HepG2 (cell line): ENCODE data around the gene DUS1L. TPM values are rescaled to one million over a fixed set of nuclear protein-coding genes. Genes with fewer than 3 reads are reported as not detected.

ENCODE experiments used
- ZMYM3 ChIP-seq: sonication (generic); formaldehyde crosslinking; IDR thresholded peaks from 2 replicates; pipeline ENCODE4 v1.5.1; 2020; ENCODE audit warnings: mild to moderate bottlenecking, missing genetic modification reagents
- ZNF335 ChIP-seq: sonication (generic); formaldehyde crosslinking; IDR thresholded peaks from 2 replicates; pipeline ENCODE4 v1.4.0; 2020; ENCODE audit warnings: missing genetic modification reagents
- ZNF546 ChIP-seq: sonication (generic); formaldehyde crosslinking; conservative IDR thresholded peaks from 2 replicates; pipeline ENCODE4 v1.8.1; 2023; ENCODE audit warnings: mild to moderate bottlenecking, missing genetic modification reagents
- polyA plus RNA-seq, 8 experiments: library from polyadenylated mRNA; depleted of rRNA in 3 of 8; stranded (reverse) in 7 of 8; unstranded in 1 of 8; fragments of >200 nt; fragmentation: Illumina TruSeq in 4 of 8; extraction: Trizol in 4 of 8; gene quantifications; 2 replicates each; pipeline versions ENCODE4 v1.2.1 to v1.2.3, GENCODE V29; 2011 to 2016; ENCODE audit warnings: low read depth in 4 of 8, missing spikeins in 1 of 8, mixed read lengths in 1 of 8; ENCODE audit not compliant: insufficient read depth in 1 of 8
- total RNA-seq, 5 experiments: library from RNA; depleted of rRNA; stranded (reverse); fragments of >200 nt; fragmentation: Illumina TruSeq; extraction: Trizol; gene quantifications; 2 replicates each; pipeline ENCODE4 v1.2.3, GENCODE V29; 2016; ENCODE audit warnings: low read depth in 1 of 5
- TF ChIP-seq, protein P1 (sequence below): sonication (generic); formaldehyde crosslinking; IDR thresholded peaks from 2 replicates; pipeline ENCODE4 v1.5.0; 2020; ENCODE audit warnings: mild to moderate bottlenecking, missing genetic modification reagents, borderline replicate concordance
- TF ChIP-seq, protein P2 (sequence below): IDR thresholded peaks from 2 replicates; pipeline ENCODE4 v1.6.1; 2016; ENCODE audit warnings: missing compliant biosample characterization, missing genetic modification reagents, borderline replicate concordance
- TF ChIP-seq, protein P3 (sequence below): sonication (generic); formaldehyde crosslinking; IDR thresholded peaks from 2 replicates; pipeline ENCODE4 v1.4.0; 2020; ENCODE audit warnings: missing genetic modification reagents
- TF ChIP-seq, protein P4 (sequence below): sonication (generic); formaldehyde crosslinking; IDR thresholded peaks from 2 replicates; pipeline ENCODE4 v1.5.1; 2020; ENCODE audit warnings: mild to moderate bottlenecking, missing genetic modification reagents, moderate library complexity

DUS1L gene
- total and polyA plus RNA-seq, 2 of the 13 experiments (the other 11 are each of a cell fraction or from before 2014, with no cell fraction given) = 81.0 to 109 TPM

DNA sequence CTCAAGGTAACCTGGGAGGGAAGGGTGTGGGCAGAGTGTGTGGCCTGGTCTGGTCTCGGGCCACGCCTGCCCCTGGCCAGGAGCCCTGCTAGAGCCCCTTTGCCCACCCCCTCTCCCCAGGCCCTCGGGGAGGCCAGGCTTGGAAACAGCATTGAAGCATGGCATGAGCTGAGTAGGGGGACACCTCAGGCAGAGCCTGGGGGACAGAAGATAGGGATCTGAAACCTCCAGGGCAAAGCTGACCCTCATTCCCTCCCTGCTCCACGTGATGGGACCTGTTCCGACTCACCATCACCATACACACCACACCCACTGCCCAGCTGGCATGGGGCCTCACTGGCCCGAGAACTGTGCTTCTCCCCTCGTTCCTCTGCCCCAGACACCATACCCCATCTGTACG lies 16.5 kb downstream of the DUS1L start (continued):
- TF ChIP-seq, protein P1, sequence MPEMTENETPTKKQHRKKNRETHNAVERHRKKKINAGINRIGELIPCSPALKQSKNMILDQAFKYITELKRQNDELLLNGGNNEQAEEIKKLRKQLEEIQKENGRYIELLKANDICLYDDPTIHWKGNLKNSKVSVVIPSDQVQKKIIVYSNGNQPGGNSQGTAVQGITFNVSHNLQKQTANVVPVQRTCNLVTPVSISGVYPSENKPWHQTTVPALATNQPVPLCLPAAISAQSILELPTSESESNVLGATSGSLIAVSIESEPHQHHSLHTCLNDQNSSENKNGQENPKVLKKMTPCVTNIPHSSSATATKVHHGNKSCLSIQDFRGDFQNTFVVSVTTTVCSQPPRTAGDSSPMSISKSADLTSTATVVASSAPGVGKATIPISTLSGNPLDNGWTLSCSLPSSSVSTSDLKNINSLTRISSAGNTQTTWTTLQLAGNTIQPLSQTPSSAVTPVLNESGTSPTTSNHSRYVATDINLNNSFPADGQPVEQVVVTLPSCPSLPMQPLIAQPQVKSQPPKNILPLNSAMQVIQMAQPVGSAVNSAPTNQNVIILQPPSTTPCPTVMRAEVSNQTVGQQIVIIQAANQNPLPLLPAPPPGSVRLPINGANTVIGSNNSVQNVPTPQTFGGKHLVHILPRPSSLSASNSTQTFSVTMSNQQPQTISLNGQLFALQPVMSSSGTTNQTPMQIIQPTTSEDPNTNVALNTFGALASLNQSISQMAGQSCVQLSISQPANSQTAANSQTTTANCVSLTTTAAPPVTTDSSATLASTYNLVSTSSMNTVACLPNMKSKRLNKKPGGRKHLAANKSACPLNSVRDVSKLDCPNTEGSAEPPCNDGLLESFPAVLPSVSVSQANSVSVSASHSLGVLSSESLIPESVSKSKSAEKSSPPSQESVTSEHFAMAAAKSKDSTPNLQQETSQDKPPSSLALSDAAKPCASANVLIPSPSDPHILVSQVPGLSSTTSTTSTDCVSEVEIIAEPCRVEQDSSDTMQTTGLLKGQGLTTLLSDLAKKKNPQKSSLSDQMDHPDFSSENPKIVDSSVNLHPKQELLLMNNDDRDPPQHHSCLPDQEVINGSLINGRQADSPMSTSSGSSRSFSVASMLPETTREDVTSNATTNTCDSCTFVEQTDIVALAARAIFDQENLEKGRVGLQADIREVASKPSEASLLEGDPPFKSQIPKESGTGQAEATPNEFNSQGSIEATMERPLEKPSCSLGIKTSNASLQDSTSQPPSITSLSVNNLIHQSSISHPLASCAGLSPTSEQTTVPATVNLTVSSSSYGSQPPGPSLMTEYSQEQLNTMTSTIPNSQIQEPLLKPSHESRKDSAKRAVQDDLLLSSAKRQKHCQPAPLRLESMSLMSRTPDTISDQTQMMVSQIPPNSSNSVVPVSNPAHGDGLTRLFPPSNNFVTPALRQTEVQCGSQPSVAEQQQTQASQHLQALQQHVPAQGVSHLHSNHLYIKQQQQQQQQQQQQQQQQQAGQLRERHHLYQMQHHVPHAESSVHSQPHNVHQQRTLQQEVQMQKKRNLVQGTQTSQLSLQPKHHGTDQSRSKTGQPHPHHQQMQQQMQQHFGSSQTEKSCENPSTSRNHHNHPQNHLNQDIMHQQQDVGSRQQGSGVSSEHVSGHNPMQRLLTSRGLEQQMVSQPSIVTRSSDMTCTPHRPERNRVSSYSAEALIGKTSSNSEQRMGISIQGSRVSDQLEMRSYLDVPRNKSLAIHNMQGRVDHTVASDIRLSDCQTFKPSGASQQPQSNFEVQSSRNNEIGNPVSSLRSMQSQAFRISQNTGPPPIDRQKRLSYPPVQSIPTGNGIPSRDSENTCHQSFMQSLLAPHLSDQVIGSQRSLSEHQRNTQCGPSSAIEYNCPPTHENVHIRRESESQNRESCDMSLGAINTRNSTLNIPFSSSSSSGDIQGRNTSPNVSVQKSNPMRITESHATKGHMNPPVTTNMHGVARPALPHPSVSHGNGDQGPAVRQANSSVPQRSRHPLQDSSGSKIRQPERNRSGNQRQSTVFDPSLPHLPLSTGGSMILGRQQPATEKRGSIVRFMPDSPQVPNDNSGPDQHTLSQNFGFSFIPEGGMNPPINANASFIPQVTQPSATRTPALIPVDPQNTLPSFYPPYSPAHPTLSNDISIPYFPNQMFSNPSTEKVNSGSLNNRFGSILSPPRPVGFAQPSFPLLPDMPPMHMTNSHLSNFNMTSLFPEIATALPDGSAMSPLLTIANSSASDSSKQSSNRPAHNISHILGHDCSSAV = no peak
- TF ChIP-seq ZNF335 (CRISPR knock-in tag) (no peak), ZNF546 (CRISPR knock-in tag) (no peak), ZMYM3 (CRISPR knock-in tag) (no peak)
- TF ChIP-seq, protein P2, sequence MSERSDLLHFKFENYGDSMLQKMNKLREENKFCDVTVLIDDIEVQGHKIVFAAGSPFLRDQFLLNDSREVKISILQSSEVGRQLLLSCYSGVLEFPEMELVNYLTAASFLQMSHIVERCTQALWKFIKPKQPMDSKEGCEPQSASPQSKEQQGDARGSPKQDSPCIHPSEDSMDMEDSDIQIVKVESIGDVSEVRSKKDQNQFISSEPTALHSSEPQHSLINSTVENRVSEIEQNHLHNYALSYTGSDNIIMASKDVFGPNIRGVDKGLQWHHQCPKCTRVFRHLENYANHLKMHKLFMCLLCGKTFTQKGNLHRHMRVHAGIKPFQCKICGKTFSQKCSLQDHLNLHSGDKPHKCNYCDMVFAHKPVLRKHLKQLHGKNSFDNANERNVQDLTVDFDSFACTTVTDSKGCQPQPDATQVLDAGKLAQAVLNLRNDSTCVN (CRISPR knock-in tag) = no peak
- TF ChIP-seq, protein P3, sequence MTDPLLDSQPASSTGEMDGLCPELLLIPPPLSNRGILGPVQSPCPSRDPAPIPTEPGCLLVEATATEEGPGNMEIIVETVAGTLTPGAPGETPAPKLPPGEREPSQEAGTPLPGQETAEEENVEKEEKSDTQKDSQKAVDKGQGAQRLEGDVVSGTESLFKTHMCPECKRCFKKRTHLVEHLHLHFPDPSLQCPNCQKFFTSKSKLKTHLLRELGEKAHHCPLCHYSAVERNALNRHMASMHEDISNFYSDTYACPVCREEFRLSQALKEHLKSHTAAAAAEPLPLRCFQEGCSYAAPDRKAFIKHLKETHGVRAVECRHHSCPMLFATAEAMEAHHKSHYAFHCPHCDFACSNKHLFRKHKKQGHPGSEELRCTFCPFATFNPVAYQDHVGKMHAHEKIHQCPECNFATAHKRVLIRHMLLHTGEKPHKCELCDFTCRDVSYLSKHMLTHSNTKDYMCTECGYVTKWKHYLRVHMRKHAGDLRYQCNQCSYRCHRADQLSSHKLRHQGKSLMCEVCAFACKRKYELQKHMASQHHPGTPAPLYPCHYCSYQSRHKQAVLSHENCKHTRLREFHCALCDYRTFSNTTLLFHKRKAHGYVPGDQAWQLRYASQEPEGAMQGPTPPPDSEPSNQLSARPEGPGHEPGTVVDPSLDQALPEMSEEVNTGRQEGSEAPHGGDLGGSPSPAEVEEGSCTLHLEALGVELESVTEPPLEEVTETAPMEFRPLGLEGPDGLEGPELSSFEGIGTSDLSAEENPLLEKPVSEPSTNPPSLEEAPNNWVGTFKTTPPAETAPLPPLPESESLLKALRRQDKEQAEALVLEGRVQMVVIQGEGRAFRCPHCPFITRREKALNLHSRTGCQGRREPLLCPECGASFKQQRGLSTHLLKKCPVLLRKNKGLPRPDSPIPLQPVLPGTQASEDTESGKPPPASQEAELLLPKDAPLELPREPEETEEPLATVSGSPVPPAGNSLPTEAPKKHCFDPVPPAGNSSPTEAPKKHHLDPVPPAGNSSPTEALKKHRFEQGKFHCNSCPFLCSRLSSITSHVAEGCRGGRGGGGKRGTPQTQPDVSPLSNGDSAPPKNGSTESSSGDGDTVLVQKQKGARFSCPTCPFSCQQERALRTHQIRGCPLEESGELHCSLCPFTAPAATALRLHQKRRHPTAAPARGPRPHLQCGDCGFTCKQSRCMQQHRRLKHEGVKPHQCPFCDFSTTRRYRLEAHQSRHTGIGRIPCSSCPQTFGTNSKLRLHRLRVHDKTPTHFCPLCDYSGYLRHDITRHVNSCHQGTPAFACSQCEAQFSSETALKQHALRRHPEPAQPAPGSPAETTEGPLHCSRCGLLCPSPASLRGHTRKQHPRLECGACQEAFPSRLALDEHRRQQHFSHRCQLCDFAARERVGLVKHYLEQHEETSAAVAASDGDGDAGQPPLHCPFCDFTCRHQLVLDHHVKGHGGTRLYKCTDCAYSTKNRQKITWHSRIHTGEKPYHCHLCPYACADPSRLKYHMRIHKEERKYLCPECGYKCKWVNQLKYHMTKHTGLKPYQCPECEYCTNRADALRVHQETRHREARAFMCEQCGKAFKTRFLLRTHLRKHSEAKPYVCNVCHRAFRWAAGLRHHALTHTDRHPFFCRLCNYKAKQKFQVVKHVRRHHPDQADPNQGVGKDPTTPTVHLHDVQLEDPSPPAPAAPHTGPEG (CRISPR knock-in tag) = no peak
- TF ChIP-seq, protein P4, sequence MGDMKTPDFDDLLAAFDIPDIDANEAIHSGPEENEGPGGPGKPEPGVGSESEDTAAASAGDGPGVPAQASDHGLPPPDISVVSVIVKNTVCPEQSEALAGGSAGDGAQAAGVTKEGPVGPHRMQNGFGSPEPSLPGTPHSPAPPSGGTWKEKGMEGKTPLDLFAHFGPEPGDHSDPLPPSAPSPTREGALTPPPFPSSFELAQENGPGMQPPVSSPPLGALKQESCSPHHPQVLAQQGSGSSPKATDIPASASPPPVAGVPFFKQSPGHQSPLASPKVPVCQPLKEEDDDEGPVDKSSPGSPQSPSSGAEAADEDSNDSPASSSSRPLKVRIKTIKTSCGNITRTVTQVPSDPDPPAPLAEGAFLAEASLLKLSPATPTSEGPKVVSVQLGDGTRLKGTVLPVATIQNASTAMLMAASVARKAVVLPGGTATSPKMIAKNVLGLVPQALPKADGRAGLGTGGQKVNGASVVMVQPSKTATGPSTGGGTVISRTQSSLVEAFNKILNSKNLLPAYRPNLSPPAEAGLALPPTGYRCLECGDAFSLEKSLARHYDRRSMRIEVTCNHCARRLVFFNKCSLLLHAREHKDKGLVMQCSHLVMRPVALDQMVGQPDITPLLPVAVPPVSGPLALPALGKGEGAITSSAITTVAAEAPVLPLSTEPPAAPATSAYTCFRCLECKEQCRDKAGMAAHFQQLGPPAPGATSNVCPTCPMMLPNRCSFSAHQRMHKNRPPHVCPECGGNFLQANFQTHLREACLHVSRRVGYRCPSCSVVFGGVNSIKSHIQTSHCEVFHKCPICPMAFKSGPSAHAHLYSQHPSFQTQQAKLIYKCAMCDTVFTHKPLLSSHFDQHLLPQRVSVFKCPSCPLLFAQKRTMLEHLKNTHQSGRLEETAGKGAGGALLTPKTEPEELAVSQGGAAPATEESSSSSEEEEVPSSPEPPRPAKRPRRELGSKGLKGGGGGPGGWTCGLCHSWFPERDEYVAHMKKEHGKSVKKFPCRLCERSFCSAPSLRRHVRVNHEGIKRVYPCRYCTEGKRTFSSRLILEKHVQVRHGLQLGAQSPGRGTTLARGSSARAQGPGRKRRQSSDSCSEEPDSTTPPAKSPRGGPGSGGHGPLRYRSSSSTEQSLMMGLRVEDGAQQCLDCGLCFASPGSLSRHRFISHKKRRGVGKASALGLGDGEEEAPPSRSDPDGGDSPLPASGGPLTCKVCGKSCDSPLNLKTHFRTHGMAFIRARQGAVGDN (CRISPR knock-in tag) = no peak
